Measurements from ENCODE around the gene AFM.

DNA sequence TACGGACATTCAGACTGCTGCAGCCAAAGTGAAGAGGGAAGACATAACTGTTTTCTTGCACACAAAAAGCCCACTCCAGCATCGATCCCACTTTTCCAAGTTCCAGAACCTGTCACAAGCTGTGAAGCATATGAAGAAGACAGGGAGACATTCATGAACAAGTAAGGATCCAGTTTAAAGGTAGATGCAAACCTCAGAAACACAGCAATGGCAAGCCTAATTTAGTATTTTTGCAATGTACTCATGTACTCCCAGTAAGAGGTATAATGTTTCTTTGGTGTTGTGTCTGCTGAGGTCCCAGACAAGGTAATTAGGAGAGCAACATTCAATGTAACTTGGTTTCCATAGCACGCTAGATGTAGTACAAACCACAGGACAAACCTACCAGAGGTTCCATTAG lies 40.9 kb upstream of the AFM start:
- TF ChIP-seq POLR2A (IDR thresholded peaks at IDR 0.05; ENCODE audit: low read depth, low read length) (no peak), TAF1 (IDR thresholded peaks at IDR 0.05; ENCODE audit: borderline replicate concordance, low read depth, low read length) (no peak)
